PFSK-1 (cell line): Measurements from ENCODE around the gene ADPGK.

Experiments
- FOXP2 ChIP-seq: optimal IDR thresholded peaks from 2 replicates; pipeline ENCODE3; 2011; ENCODE audit warnings: borderline replicate concordance, control low read depth, inconsistent platforms; ENCODE audit not compliant: insufficient read depth; ENCODE audit errors: extremely low read length, extremely low read depth
- POLR2AphosphoS5 ChIP-seq: IDR thresholded peaks from 2 replicates; pipeline ENCODE4 v1.6.1; 2012; ENCODE audit warnings: low read depth, mild to moderate bottlenecking, control low read depth, low read length, moderate library complexity
- SIN3A ChIP-seq: IDR thresholded peaks from 2 replicates; pipeline ENCODE4 v1.6.1; 2012; ENCODE audit warnings: mild to moderate bottlenecking, low read length, moderate library complexity, borderline replicate concordance; ENCODE audit not compliant: insufficient read depth
- TAF1 ChIP-seq: IDR thresholded peaks from 2 replicates; pipeline ENCODE4 v1.6.1; 2012; ENCODE audit warnings: low read length, control low read depth, borderline replicate concordance; ENCODE audit not compliant: insufficient read depth
- TF ChIP-seq, protein P1 (sequence below), 2 experiments: IDR thresholded peaks; 2 replicates each; pipeline versions ENCODE4 v1.6.1 to v1.8.0; 2011 to 2012; ENCODE audit warnings: low read depth in 2 of 2, low read length in 2 of 2, control low read depth in 1 of 2, inconsistent platforms in 1 of 2, mild to moderate bottlenecking in 1 of 2, moderate library complexity in 1 of 2; ENCODE audit not compliant: insufficient read depth in 1 of 2

ADPGK gene

DNA sequence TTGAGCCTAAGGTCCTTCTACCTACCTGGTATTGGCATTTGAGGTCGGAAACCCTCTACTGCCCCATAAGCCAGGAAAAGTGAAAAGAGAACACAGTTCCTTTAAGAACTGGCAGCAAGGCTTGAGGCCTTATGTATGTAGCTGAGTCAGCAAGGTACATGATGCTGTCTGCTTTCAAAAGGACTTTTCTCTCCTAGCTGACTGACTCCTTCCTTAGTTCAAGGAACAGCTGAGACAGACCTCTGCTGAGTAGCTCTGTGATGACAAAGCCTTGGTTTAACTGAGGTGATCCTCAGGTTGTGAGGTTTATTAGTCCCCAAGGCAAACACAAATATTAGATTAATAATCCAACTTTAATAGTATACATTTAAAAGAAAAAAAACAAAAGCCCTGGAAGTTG lies 45.8 kb downstream of the ADPGK start:
- TF ChIP-seq TAF1 (no peak), SIN3A (no peak), POLR2AphosphoS5 (no peak), FOXP2 (no peak)
- TF ChIP-seq, protein P1, sequence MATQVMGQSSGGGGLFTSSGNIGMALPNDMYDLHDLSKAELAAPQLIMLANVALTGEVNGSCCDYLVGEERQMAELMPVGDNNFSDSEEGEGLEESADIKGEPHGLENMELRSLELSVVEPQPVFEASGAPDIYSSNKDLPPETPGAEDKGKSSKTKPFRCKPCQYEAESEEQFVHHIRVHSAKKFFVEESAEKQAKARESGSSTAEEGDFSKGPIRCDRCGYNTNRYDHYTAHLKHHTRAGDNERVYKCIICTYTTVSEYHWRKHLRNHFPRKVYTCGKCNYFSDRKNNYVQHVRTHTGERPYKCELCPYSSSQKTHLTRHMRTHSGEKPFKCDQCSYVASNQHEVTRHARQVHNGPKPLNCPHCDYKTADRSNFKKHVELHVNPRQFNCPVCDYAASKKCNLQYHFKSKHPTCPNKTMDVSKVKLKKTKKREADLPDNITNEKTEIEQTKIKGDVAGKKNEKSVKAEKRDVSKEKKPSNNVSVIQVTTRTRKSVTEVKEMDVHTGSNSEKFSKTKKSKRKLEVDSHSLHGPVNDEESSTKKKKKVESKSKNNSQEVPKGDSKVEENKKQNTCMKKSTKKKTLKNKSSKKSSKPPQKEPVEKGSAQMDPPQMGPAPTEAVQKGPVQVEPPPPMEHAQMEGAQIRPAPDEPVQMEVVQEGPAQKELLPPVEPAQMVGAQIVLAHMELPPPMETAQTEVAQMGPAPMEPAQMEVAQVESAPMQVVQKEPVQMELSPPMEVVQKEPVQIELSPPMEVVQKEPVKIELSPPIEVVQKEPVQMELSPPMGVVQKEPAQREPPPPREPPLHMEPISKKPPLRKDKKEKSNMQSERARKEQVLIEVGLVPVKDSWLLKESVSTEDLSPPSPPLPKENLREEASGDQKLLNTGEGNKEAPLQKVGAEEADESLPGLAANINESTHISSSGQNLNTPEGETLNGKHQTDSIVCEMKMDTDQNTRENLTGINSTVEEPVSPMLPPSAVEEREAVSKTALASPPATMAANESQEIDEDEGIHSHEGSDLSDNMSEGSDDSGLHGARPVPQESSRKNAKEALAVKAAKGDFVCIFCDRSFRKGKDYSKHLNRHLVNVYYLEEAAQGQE (IDR thresholded peaks at IDR 0.05; ENCODE audit: insufficient read depth in 1 of 2, low read depth in 2 of 2, low read length in 2 of 2), result no peak

DNA sequence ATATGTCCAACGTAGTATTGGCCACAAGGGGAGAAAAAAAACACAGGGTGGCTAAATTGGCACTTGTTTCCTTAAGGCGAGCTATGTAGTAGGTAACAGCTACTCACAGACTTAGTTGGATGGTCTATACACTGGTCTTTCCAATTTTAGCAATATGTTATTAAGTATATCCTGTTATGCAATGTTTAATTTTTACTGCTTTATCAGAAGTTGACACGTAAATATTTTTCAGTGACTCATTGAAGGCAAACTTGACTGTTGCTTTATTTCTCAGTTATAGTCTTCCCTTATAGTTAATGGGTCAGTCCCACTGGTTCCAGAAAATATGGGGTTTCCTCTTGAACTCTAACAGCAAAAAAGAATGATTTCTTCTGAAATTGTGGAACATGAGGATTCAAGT lies 46.5 kb downstream of the ADPGK start:
- no peak for TF ChIP-seq FOXP2
- TF ChIP-seq, protein P1 (IDR thresholded peaks at IDR 0.05; ENCODE audit: insufficient read depth in 1 of 2, low read depth in 2 of 2, low read length in 2 of 2), result no peak

DNA sequence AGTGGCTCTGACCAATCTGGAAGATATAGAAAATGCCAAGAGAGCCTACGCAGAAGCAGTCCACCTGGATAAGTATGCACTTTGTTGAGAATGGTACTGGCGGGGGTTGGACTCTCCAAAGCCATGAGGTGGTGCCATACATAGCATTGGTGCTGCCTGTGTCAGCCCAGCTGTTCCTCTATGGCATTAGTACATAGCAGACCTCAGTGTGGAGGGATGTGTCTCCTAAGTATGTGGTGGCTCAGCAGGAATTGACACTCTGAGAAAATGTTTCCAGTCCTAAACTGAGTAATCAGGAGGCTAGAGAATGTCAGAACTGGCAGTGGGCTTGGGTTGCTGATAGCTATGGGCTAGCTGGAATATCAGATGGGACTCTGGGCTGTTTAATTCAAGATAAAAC lies 48.4 kb downstream of the ADPGK start:
- TF ChIP-seq TAF1 (no peak), POLR2AphosphoS5 (no peak), SIN3A (no peak)

DNA sequence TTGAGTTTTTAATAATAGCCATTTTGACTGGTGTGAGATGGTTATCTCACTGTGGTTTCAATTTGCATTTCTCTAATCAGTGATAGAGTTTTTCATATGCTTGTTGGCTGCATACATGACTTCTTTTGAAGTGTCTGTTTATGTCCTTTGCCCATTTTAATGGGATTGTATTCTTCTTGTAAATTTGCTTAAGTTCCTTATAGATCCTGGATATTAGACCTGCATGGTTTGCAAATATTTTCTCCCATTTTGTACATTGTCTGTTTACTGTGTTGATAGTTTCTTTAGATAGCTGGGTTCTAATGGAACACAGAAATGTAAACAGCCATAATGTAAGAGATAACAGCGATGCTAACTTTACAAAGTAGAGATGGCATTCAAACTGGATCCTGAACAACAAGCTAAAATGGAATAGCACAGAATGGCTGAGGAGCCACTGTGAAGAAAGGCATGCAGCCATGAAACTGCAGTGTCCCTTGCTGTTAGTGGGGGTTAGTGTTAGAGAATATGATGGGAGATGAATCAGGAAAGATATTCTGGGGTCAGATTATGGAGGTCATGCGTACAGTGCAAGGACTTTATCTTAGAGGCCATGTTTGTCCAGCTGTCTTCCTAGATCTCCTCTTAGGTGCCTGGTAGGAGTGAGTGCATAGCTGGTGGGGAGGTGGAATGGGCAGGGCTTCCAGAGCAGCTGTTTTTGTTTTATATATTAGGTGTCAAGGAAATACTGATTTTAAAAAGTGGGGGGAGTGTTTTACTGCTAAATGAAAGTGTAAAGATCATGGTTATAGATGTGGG lies 49.4 kb downstream of the ADPGK start:
- TF ChIP-seq SIN3A, result no peak
- no peak for TF ChIP-seq TAF1
- no peak for TF ChIP-seq POLR2AphosphoS5
- TF ChIP-seq, protein P1 (IDR thresholded peaks at IDR 0.05; ENCODE audit: insufficient read depth in 1 of 2, low read depth in 2 of 2, low read length in 2 of 2), result no peak
- TF ChIP-seq FOXP2, result no peak

DNA sequence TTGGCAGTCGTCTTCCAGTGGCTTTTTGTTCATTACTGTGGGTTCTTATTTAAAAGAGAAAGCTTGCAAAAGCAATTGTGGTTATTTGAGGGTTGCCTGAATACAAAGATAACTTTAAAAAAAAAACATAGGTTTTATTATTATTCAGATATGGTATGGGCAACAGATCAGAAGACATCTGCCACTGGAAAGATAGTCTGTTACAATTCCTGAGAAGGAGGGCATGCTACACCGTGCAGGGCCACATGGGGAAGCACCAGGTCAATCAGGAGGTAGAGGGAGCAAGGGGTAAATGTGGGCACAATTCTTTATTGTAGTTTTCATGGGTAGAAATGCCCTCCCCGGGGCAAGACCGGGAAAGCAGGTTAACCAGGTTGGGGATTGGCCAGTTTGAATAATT lies 51.0 kb downstream of the ADPGK start:
- TF ChIP-seq SIN3A (no peak), FOXP2 (no peak), POLR2AphosphoS5 (no peak), TAF1 (no peak)
- TF ChIP-seq, protein P1 (IDR thresholded peaks at IDR 0.05; ENCODE audit: insufficient read depth in 1 of 2, low read depth in 2 of 2, low read length in 2 of 2), result no peak
